Measurements from ENCODE around the gene ABHD14A.

DNA sequence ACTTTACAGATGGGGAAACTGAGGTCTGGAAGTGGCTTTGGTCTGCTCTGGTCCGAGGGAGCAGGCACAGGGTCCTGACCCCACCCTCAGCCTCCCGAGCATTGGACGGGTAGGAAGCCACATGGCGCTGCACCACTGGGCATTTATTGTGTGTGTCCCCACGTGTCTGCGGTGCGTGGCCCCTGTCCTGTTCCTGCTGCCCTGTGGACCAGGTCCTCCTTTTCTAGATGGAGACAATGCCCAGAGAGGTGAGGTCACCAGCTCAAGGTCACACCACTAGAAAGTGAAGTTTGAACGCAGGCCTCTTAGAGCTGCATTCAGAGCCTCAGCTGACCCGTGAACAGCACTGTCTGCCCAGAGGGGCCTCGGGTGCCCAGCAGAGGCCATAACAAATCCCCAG is 54.7 kb downstream of the ABHD14A start:
- TF ChIP-seq, protein P1, sequence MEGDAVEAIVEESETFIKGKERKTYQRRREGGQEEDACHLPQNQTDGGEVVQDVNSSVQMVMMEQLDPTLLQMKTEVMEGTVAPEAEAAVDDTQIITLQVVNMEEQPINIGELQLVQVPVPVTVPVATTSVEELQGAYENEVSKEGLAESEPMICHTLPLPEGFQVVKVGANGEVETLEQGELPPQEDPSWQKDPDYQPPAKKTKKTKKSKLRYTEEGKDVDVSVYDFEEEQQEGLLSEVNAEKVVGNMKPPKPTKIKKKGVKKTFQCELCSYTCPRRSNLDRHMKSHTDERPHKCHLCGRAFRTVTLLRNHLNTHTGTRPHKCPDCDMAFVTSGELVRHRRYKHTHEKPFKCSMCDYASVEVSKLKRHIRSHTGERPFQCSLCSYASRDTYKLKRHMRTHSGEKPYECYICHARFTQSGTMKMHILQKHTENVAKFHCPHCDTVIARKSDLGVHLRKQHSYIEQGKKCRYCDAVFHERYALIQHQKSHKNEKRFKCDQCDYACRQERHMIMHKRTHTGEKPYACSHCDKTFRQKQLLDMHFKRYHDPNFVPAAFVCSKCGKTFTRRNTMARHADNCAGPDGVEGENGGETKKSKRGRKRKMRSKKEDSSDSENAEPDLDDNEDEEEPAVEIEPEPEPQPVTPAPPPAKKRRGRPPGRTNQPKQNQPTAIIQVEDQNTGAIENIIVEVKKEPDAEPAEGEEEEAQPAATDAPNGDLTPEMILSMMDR (conservative IDR thresholded peaks at IDR 0.05; ENCODE audit: low read depth, low read length) = no peak
- no peak for TF ChIP-seq CEBPB (IDR thresholded peaks at IDR 0.05; ENCODE audit: low read depth, low read length)
- TF ChIP-seq BHLHE40 (IDR thresholded peaks at IDR 0.05; ENCODE audit: low read depth, low read length) = no peak
- TF ChIP-seq RAD21 (IDR thresholded peaks at IDR 0.05; ENCODE audit: low read length) = no peak
